Stimulated activated CD8-positive, alpha-beta memory T cell treated with anti-CD3 and anti-CD28 coated beads, Interleukin-12 subunit alpha, Interleukin-12 subunit beta, amount 100 ng/mL, for 1 hour (primary cell): ENCODE data around the gene MAP4K2.

Source experiments
- DNase-seq: peaks from one replicate; pipeline ENCODE4 v3.0.0-alpha.2; 2020; ENCODE audit warnings: low read depth

Gene MAP4K2

GRCh38 chr11:64736654-64737053, 66.4 kb downstream of the MAP4K2 start:
- no peak for DNase-seq

- DNase-seq = no peak
These were observed 67.2 kb downstream of the MAP4K2 start for GRCh38 chr11:64735725-64736259.
